K562 (cell line): ENCODE data around the gene ZSCAN12. TPM values are rescaled to one million over a fixed set of nuclear protein-coding genes. Genes with fewer than 3 reads are reported as not detected.
A peak's percentile ranks its signal among the peaks of the same experiment; 100 is the strongest.

Experiments
- ATAC-seq: fragments of 200-7000 bp; cut with Tn5 transposase; 3 replicates; pipeline ENCODE4 v1.9.1; 2020; ENCODE audit warnings: moderate library complexity
- BruUV-seq: library from RNA; stranded (reverse); fragments of 400-500 nt; replicated peaks from 2 replicates; lab custom pipeline; 2021; lab: Mats Ljungman, UMichigan
- CTCF ChIA-PET: fragments of 300-600 bp; formaldehyde crosslinking; extraction: SDS; loops from one replicate; lab custom pipeline; 2021; ENCODE audit warnings: low intra/inter-chr PET ratio; lab: Yijun Ruan, JAX
- POLR2A ChIA-PET: fragments of 300-600, 350-650 bp; sonication (Branson Sonifier 250); formaldehyde crosslinking; extraction: SDS; loops from one replicate; lab custom pipeline; 2021; ENCODE audit warnings: antibody characterized with exemption, inconsistent platforms; lab: Yijun Ruan, JAX
- DNase-seq, 4 experiments: peaks; one replicate each; pipeline versions ENCODE4 v3.0.0 to v3.0.0-alpha.2; 2011 to 2018; ENCODE audit warnings: low spot score in 3 of 4, mixed read lengths in 3 of 4; ENCODE audit errors: extremely low read depth in 1 of 4
- FAIRE-seq: peaks from 2 replicates; lab custom pipeline; 2011; peaks lifted over from hg19 to GRCh38; lab: Jason Lieb, UNC
- H2AFZ ChIP-seq: 2 replicates; pipeline ENCODE4 v1.6.0; 2011; ENCODE audit warnings: low read depth, low read length, control low read depth, inconsistent platforms
- H3K27ac ChIP-seq: fragments of 200-600 bp; 3 replicates; pipeline ENCODE4 v1.8.0; 2011; ENCODE audit warnings: low read depth, mild to moderate bottlenecking, control low read depth, inconsistent platforms, low read length, moderate library complexity, mixed read lengths; ENCODE audit errors: extremely low read depth
- H3K27me3 ChIP-seq, 2 experiments: fragments of 300-600 bp in 1 of 2; 2 replicates in 1 of 2; 3 replicates in 1 of 2; pipeline versions ENCODE4 v1.6.0 to v1.8.0; 2011; ENCODE audit warnings: inconsistent platforms in 2 of 2, low read length in 2 of 2, mild to moderate bottlenecking in 1 of 2, mixed read lengths in 1 of 2, moderate library complexity in 1 of 2; ENCODE audit not compliant: control insufficient read depth in 2 of 2, insufficient read depth in 2 of 2
- H3K36me3 ChIP-seq: fragments of 300-600 bp; 3 replicates; pipeline ENCODE4 v1.8.0; 2011; ENCODE audit warnings: mild to moderate bottlenecking, low read length, inconsistent platforms; ENCODE audit not compliant: control insufficient read depth, insufficient read depth
- H3K4me1 ChIP-seq, 2 experiments: fragments of 200-600 bp in 1 of 2; replicated peaks in 1 of 2; 2 replicates in 1 of 2; 3 replicates in 1 of 2; pipeline versions ENCODE4 v1.5.1 to v1.8.0; 2011; ENCODE audit warnings: inconsistent platforms in 2 of 2, low read length in 2 of 2, mild to moderate bottlenecking in 1 of 2, mixed read lengths in 1 of 2, moderate library complexity in 1 of 2; ENCODE audit not compliant: control insufficient read depth in 2 of 2, insufficient read depth in 2 of 2
- H3K4me2 ChIP-seq: 2 replicates; pipeline ENCODE4 v1.6.1; 2011; ENCODE audit warnings: low read length, control low read depth, inconsistent platforms, mixed read lengths; ENCODE audit not compliant: insufficient read depth
- H3K4me3 ChIP-seq: fragments of 200-600 bp; sonication (generic), shearing (Covaris generic); 2 replicates; pipeline ENCODE4 v1.5.1; 2016; ENCODE audit warnings: control low read depth, inconsistent platforms
- H3K79me2 ChIP-seq: fragments of 200-600 bp; 3 replicates; pipeline ENCODE4 v1.8.0; 2011; ENCODE audit warnings: low read length, inconsistent platforms; ENCODE audit not compliant: control insufficient read depth, insufficient read depth
- H3K9ac ChIP-seq, 2 experiments: 2 replicates each; pipeline versions ENCODE4 v1.6.0 to v1.6.1; 2011; ENCODE audit warnings: low read depth in 2 of 2, low read length in 2 of 2, control low read depth in 1 of 2, inconsistent platforms in 1 of 2, mild to moderate bottlenecking in 1 of 2, mixed read lengths in 1 of 2; ENCODE audit not compliant: insufficient read depth in 1 of 2
- H3K9me1 ChIP-seq: one replicate; pipeline ENCODE4 v1.6.0; 2011; ENCODE audit warnings: inconsistent platforms, mild to moderate bottlenecking, low read length, moderate library complexity; ENCODE audit not compliant: control insufficient read depth, insufficient read depth
- H3K9me3 ChIP-seq: replicated peaks from 2 replicates; pipeline ENCODE4 v1.5.1; 2011; ENCODE audit warnings: low read depth, low read length, inconsistent platforms; ENCODE audit not compliant: control insufficient read depth, insufficient read depth
- H4K20me1 ChIP-seq: replicated peaks from 2 replicates; pipeline ENCODE4 v1.6.1; 2011; ENCODE audit warnings: low read length, inconsistent platforms, mixed read lengths; ENCODE audit not compliant: control insufficient read depth, insufficient read depth
- CBFA2T2 ChIP-seq: fragments of 450-650 bp; conservative IDR thresholded peaks from 2 replicates; pipeline ENCODE4 v1.6.1; 2017; ENCODE audit warnings: mild to moderate bottlenecking
- DDX20 ChIP-seq: fragments of 450-650 bp; IDR thresholded peaks from 2 replicates; pipeline ENCODE4 v1.6.1; 2016; ENCODE audit warnings: missing genetic modification characterization, low read depth, mild to moderate bottlenecking, missing compliant biosample characterization, moderate library complexity
- DEAF1 ChIP-seq: fragments of 450-650 bp; formaldehyde crosslinking; IDR thresholded peaks from 2 replicates; pipeline ENCODE4 v1.4.0; 2020; ENCODE audit warnings: mild to moderate bottlenecking, moderate library complexity
- ETS1 ChIP-seq: conservative IDR thresholded peaks from 2 replicates; pipeline ENCODE4 v1.6.1; 2011; ENCODE audit warnings: low read depth, mild to moderate bottlenecking, low read length; ENCODE audit not compliant: control insufficient read depth
- FOXP1 ChIP-seq: sonication (generic); formaldehyde crosslinking; IDR thresholded peaks from 2 replicates; pipeline ENCODE4 v1.8.0; 2022; ENCODE audit warnings: mild to moderate bottlenecking, missing genetic modification reagents
- HNRNPL ChIP-seq: fragments of 200-400 bp; formaldehyde crosslinking; IDR thresholded peaks from 2 replicates; pipeline ENCODE4 v1.6.1; 2017; ENCODE audit warnings: low read depth, mild to moderate bottlenecking, low read length
- HNRNPUL1 ChIP-seq: fragments of 200-400 bp; formaldehyde crosslinking; IDR thresholded peaks from 2 replicates; pipeline ENCODE4 v1.6.1; 2017; ENCODE audit warnings: low read length
- MAFF ChIP-seq: IDR thresholded peaks from 2 replicates; pipeline ENCODE4 v1.6.1; 2012; ENCODE audit warnings: low read length, improper control_type of control experiment
- MAFG ChIP-seq: fragments of 450-650 bp; conservative IDR thresholded peaks from 2 replicates; pipeline ENCODE4 v1.6.1; 2016; ENCODE audit warnings: missing genetic modification characterization, missing compliant biosample characterization
- MYNN ChIP-seq, 2 experiments: sonication (generic); formaldehyde crosslinking in 1 of 2; IDR thresholded peaks; 2 replicates each; pipeline versions ENCODE4 v1.5.0 to v1.6.1; 2016 to 2020; ENCODE audit warnings: antibody characterized with exemption in 1 of 2, missing genetic modification reagents in 1 of 2
- NELFE ChIP-seq: IDR thresholded peaks from 2 replicates; pipeline ENCODE4 v1.6.1; 2011; ENCODE audit warnings: mild to moderate bottlenecking; ENCODE audit not compliant: insufficient read depth, insufficient read length
- ZBTB49 ChIP-seq: sonication (generic); formaldehyde crosslinking; IDR thresholded peaks from 2 replicates; pipeline ENCODE4 v1.8.0; 2022; ENCODE audit warnings: missing genetic modification reagents, mild to moderate bottlenecking, borderline replicate concordance
- ZNF655 ChIP-seq: fragments of 250-450 bp; sonication (Bioruptor Pico); IDR thresholded peaks from 2 replicates; pipeline ENCODE4 v1.5.0; 2021
- ZNF668 ChIP-seq: fragments of 250-450 bp; sonication (Bioruptor Pico); IDR thresholded peaks from 2 replicates; pipeline ENCODE4 v1.8.0; 2022; ENCODE audit warnings: mild to moderate bottlenecking, inconsistent platforms
- ZNF780A ChIP-seq: fragments of 250-450 bp; sonication (Bioruptor Pico); IDR thresholded peaks from 2 replicates; pipeline ENCODE4 v1.5.0; 2021; ENCODE audit warnings: mild to moderate bottlenecking
- in situ Hi-C: fragments of 300-500 bp; cut with MboI; formaldehyde crosslinking; loops from 4 replicates; pipeline ENCODE4 v1.15.0; 2018; ENCODE audit warnings: inconsistent platforms, mixed read lengths
- intact Hi-C: fragments of 100-400 bp; cut with micrococcal nuclease; formaldehyde crosslinking; loops from 2 replicates; pipeline ENCODE4 v1.14.2; 2022
- polyA plus RNA-seq, 8 experiments: library from polyadenylated mRNA; depleted of rRNA in 4 of 8; stranded (reverse) in 5 of 8; unstranded in 3 of 8; fragments of >200 nt; fragmentation: Nextera tagmentation in 2 of 8; fragmentation: Illumina TruSeq in 1 of 8; extraction: Ambion mirVana in 2 of 8; extraction: Trizol in 1 of 8; gene quantifications; 2 replicates each; pipeline versions ENCODE4 v1.2.1 to v1.2.3, GENCODE V29; 2011 to 2014; ENCODE audit warnings: inconsistent platforms in 1 of 8, missing spikeins in 1 of 8
- total RNA-seq, 7 experiments: library from RNA; depleted of rRNA in 6 of 7; stranded (reverse); fragments of >200 nt in 6 of 7; fragmentation: Illumina TruSeq in 2 of 7; extraction: Trizol in 2 of 7; gene quantifications; 2 replicates each; pipeline versions ENCODE4 v1.2.1 to v1.2.3, GENCODE V29; 2011 to 2021; ENCODE audit warnings: low replicate concordance in 1 of 7

The ZSCAN12 gene
- total and polyA plus RNA-seq, 9 of the 15 experiments (the other 6 are each of a cell fraction or from before 2014, with no cell fraction given), result 2.5 to 19.6 (median 12.5) TPM

GRCh38 chr6:28425944-28426541 lies 26.5 kb upstream of the ZSCAN12 start (continued):
- no peak for TF ChIP-seq ETS1

GRCh38 chr6:28424163-28424562 lies 24.6 kb upstream of the ZSCAN12 start:
- POLR2A ChIA-PET, result interaction anchor here (0.6 to 1.1 kb wide), 2 partner anchors 18 to 21 kb away, joined by 3 read pairs; no protein-coding TSS in a partner anchor
- TF ChIP-seq ZBTB49 (CRISPR knock-in tag) (no peak), CBFA2T2 (0 out of 2 replicates have a peak, but pooled peaks have one; percentile 13), DEAF1 (CRISPR knock-in tag) (no peak), ZNF668 (no peak), MYNN (IDR thresholded peaks at IDR 0.05) (no peak), MYNN (CRISPR knock-in tag; IDR thresholded peaks at IDR 0.05) (no peak), MAFF (peak; percentile 72; the same call in 1 of the 2 replicates), MAFG (tag) (peak; percentile 81), HNRNPUL1 (no peak), DDX20 (tag) (no peak), ZNF655 (CRISPR knock-in tag) (no peak), HNRNPL (no peak), NELFE (no peak), ZNF780A (CRISPR knock-in tag) (no peak), FOXP1 (no peak)

More at GRCh38 chr6:28424163-28424562, 24.6 kb upstream of the ZSCAN12 start:
- FAIRE-seq (no peak), ATAC-seq (peak; percentile 74), DNase-seq (peak in 2 of 4 experiments; percentile 27 to 48)
- H3K4me2 ChIP-seq, result no peak overlapping the region
- in situ Hi-C loops, result no loop called here
- no TSS peak for BruUV-seq
- no peaks in the 10 kb centered on the region for H4K20me1 ChIP-seq
- no peak overlapping the region for H2AFZ ChIP-seq
- H3K4me3 ChIP-seq, result no peak overlapping the region
- intact Hi-C loops, result no loop called here
- H3K79me2 ChIP-seq, result no peaks in the 10 kb centered on the region
- no peak overlapping the region for H3K9ac ChIP-seq
- H3K36me3 ChIP-seq, result no peaks in the 10 kb centered on the region
- no peaks in the 10 kb centered on the region for H3K9me3 ChIP-seq
- H3K27ac ChIP-seq, result no peak overlapping the region
- peaks cover 0 to 6% of the 10 kb centered on the region in 2 experiments; a peak in 2 of 5 replicates for H3K4me1 ChIP-seq
- no peaks in the 10 kb centered on the region for H3K9me1 ChIP-seq
- CTCF ChIA-PET, result no interaction called here
- H3K27me3 ChIP-seq, result no peaks in the 10 kb centered on the region
